ENCODE results near the gene NPPC. TPM values are rescaled to one million over a fixed set of nuclear protein-coding genes. Genes with fewer than 3 reads are reported as not detected.

Gene NPPC
- polyA plus RNA-seq, 1 of the 3 experiments (the other 2 are of a cell fraction): not detected

DNA sequence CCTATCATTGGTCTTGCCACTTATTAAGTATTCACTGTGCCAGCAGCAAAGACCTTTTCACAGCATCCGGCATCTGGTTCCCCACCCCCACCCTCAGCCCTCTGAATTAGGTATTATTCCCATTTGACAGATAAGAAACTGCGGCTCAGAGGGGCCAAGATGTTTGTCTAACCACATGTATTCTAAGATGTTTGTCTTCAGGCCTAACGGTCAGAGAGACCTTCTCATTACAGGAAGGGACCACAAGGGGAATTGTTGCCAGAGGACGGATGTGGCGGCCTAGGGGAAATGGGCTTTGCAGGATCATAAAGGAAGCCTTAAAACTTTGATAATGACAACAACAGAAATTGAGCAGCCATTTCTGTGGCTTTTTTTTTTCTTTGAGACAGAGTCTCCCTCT lies 16.6 kb downstream of the NPPC start:
- ChIA-PET CTCF (interaction anchor here (1.2 to 6.2 kb wide), 6 partner anchors 9 to 613 kb away, joined by 3 to 82 read pairs (median 22); partner anchors contain the start of gene NPPC), POLR2A (no interaction called here)
- DNase-seq: no peak
- Histone ChIP-seq H3K9me3 (no peaks in the 10 kb centered on the region), H3K4me2 (no peak overlapping the region), H3F3A (replicated peaks; ENCODE audit: insufficient read depth) (no peaks in the 10 kb centered on the region), H3K9me2 (no peaks in the 10 kb centered on the region), H3K27me3 (ENCODE audit: insufficient read depth) (0 out of 2 replicates have a peak, but pooled peaks cover 4% of the 10 kb centered on the region), H3K4me3 (ENCODE audit: low read depth in 2 of 2, low read length in 1 of 2) (no peak overlapping the region), H3K9ac (no peak overlapping the region), H3K27ac (ENCODE audit: low read depth in 2 of 2, low read length in 1 of 2) (no peak overlapping the region), H2AFZ (ENCODE audit: low read depth) (no peak overlapping the region), H4K20me1 (ENCODE audit: insufficient read depth) (no peaks in the 10 kb centered on the region), H3K4me1 (ENCODE audit: control insufficient read depth in 1 of 2, insufficient read depth in 2 of 2, low read depth in 1 of 2, low read length in 1 of 2) (no peaks in the 10 kb centered on the region), H3K36me3 (replicated peaks in 1 of 2; ENCODE audit: control insufficient read depth in 1 of 2, insufficient read depth in 2 of 2, low read length in 1 of 2) (no peaks in the 10 kb centered on the region), H3K79me2 (ENCODE audit: insufficient read depth) (no peaks in the 10 kb centered on the region)
- no peak for TF ChIP-seq ELF1 (IDR thresholded peaks at IDR 0.05)
- TF ChIP-seq GABPA (IDR thresholded peaks at IDR 0.05; ENCODE audit: low read depth): no peak
- no peak for TF ChIP-seq ZBTB33 (IDR thresholded peaks at IDR 0.05; ENCODE audit: borderline replicate concordance, low read depth)
- no peak for TF ChIP-seq CHD2 (IDR thresholded peaks at IDR 0.05; ENCODE audit: low read length, partially characterized antibody)
- no peak for TF ChIP-seq TAF1 (IDR thresholded peaks at IDR 0.05; ENCODE audit: borderline replicate concordance, low read depth, low read length)
- TF ChIP-seq, protein P1, sequence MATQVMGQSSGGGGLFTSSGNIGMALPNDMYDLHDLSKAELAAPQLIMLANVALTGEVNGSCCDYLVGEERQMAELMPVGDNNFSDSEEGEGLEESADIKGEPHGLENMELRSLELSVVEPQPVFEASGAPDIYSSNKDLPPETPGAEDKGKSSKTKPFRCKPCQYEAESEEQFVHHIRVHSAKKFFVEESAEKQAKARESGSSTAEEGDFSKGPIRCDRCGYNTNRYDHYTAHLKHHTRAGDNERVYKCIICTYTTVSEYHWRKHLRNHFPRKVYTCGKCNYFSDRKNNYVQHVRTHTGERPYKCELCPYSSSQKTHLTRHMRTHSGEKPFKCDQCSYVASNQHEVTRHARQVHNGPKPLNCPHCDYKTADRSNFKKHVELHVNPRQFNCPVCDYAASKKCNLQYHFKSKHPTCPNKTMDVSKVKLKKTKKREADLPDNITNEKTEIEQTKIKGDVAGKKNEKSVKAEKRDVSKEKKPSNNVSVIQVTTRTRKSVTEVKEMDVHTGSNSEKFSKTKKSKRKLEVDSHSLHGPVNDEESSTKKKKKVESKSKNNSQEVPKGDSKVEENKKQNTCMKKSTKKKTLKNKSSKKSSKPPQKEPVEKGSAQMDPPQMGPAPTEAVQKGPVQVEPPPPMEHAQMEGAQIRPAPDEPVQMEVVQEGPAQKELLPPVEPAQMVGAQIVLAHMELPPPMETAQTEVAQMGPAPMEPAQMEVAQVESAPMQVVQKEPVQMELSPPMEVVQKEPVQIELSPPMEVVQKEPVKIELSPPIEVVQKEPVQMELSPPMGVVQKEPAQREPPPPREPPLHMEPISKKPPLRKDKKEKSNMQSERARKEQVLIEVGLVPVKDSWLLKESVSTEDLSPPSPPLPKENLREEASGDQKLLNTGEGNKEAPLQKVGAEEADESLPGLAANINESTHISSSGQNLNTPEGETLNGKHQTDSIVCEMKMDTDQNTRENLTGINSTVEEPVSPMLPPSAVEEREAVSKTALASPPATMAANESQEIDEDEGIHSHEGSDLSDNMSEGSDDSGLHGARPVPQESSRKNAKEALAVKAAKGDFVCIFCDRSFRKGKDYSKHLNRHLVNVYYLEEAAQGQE (IDR thresholded peaks at IDR 0.05; ENCODE audit: low read depth, low read length): no peak
- TF ChIP-seq FOXM1 (IDR thresholded peaks at IDR 0.05; ENCODE audit: low read depth): no peak
- TF ChIP-seq TCF12 (IDR thresholded peaks at IDR 0.05): no peak
- no peak for TF ChIP-seq USF1 (IDR thresholded peaks at IDR 0.05; ENCODE audit: borderline replicate concordance, low read depth)
- TF ChIP-seq YY1 (IDR thresholded peaks at IDR 0.05; ENCODE audit: low read depth): no peak
- TF ChIP-seq EZH2phosphoT487 (IDR thresholded peaks at IDR 0.05; ENCODE audit: borderline replicate concordance, low read depth): no peak
- no peak for TF ChIP-seq CTCF (IDR thresholded peaks at IDR 0.05)
- TF ChIP-seq FOXJ3 (CRISPR knock-in tag; IDR thresholded peaks at IDR 0.05): no peak
- no peak for TF ChIP-seq MXI1 (IDR thresholded peaks at IDR 0.05; ENCODE audit: low read depth, low read length)
- TF ChIP-seq TEAD4 (IDR thresholded peaks at IDR 0.05; ENCODE audit: borderline replicate concordance, insufficient read depth): no peak
- no peak for TF ChIP-seq RFX5 (IDR thresholded peaks at IDR 0.05; ENCODE audit: low read length)
- TF ChIP-seq EP300 (IDR thresholded peaks at IDR 0.05; ENCODE audit: borderline replicate concordance in 1 of 2, low read depth in 1 of 2, low read length in 1 of 2): no peak
- TF ChIP-seq NRF1 (IDR thresholded peaks at IDR 0.05; ENCODE audit: low read depth, low read length): no peak
- 81% methylated on average over 5 of the region's 5 CpGs for WGBS (ENCODE audit: low lambda C conversion rate)
